ENCODE results near the gene RER1.

The RER1 gene

GRCh38 chr1:2405588-2406295, 14.1 kb downstream of the RER1 start:
- H3K4me1 ChIP-seq (ENCODE audit: control insufficient read depth, insufficient read depth, low read length, poor library complexity, severe bottlenecking), result peaks cover 19% of the 10 kb centered on the region
- H3K9me3 ChIP-seq (ENCODE audit: control insufficient read depth, low read length), result no peaks in the 10 kb centered on the region
- no peak overlapping the region for H3K4me3 ChIP-seq (ENCODE audit: extremely low read depth, insufficient read depth, low read length, poor library complexity, severe bottlenecking)
- H3K27ac ChIP-seq (ENCODE audit: low read depth, low read length, severe bottlenecking), result peak overlapping the region; percentile 71
- peaks cover 85% of the 10 kb centered on the region for H3K36me3 ChIP-seq (ENCODE audit: control insufficient read depth, insufficient read depth, low read length)
- 87 to 91% methylated on average over 8 to 26 of the region's 28 CpGs for WGBS, 2 experiments (ENCODE audit: insufficient coverage in 2 of 2)

- H3K4me1 ChIP-seq (ENCODE audit: control insufficient read depth, insufficient read depth, low read length, poor library complexity, severe bottlenecking), result peaks cover 19% of the 10 kb centered on the region
- H3K4me3 ChIP-seq (ENCODE audit: extremely low read depth, insufficient read depth, low read length, poor library complexity, severe bottlenecking), result no peak overlapping the region
- H3K36me3 ChIP-seq (ENCODE audit: control insufficient read depth, insufficient read depth, low read length), result peaks cover 80% of the 10 kb centered on the region
- no peaks in the 10 kb centered on the region for H3K9me3 ChIP-seq (ENCODE audit: control insufficient read depth, low read length)
- WGBS, 2 experiments (ENCODE audit: insufficient coverage in 2 of 2), result 88 to 91% methylated on average over 26 of the region's 26 CpGs
- no peak overlapping the region for H3K27ac ChIP-seq (ENCODE audit: low read depth, low read length, severe bottlenecking)
These were observed 14.9 kb downstream of the RER1 start for GRCh38 chr1:2406451-2407041.

GRCh38 chr1:2407166-2407990, 15.7 kb downstream of the RER1 start:
- Histone ChIP-seq H3K4me3 (ENCODE audit: extremely low read depth, insufficient read depth, low read length, poor library complexity, severe bottlenecking) (no peak overlapping the region), H3K27ac (ENCODE audit: low read depth, low read length, severe bottlenecking) (no peak overlapping the region), H3K4me1 (ENCODE audit: control insufficient read depth, insufficient read depth, low read length, poor library complexity, severe bottlenecking) (peaks cover 19% of the 10 kb centered on the region), H3K36me3 (ENCODE audit: control insufficient read depth, insufficient read depth, low read length) (peaks cover 72% of the 10 kb centered on the region), H3K9me3 (ENCODE audit: control insufficient read depth, low read length) (no peaks in the 10 kb centered on the region)
- WGBS, 2 experiments (ENCODE audit: insufficient coverage in 2 of 2), result 88 to 90% methylated on average over 20 to 25 of the region's 25 CpGs

- Histone ChIP-seq H3K4me3 (ENCODE audit: extremely low read depth, insufficient read depth, low read length, poor library complexity, severe bottlenecking) (no peak overlapping the region), H3K9me3 (ENCODE audit: control insufficient read depth, low read length) (no peaks in the 10 kb centered on the region), H3K36me3 (ENCODE audit: control insufficient read depth, insufficient read depth, low read length) (peaks cover 66% of the 10 kb centered on the region), H3K4me1 (ENCODE audit: control insufficient read depth, insufficient read depth, low read length, poor library complexity, severe bottlenecking) (peaks cover 19% of the 10 kb centered on the region), H3K27ac (ENCODE audit: low read depth, low read length, severe bottlenecking) (no peak overlapping the region)
- 94 to 97% methylated on average over 8 of the region's 8 CpGs for WGBS, 2 experiments (ENCODE audit: insufficient coverage in 2 of 2)
These were observed 16.3 kb downstream of the RER1 start for GRCh38 chr1:2407991-2408275.

- WGBS, 2 experiments (ENCODE audit: insufficient coverage in 2 of 2), result 95 to 96% methylated on average over 24 of the region's 24 CpGs
- Histone ChIP-seq H3K36me3 (ENCODE audit: control insufficient read depth, insufficient read depth, low read length) (peaks cover 61% of the 10 kb centered on the region), H3K27ac (ENCODE audit: low read depth, low read length, severe bottlenecking) (no peak overlapping the region)
These were observed 16.8 kb downstream of the RER1 start for GRCh38 chr1:2408456-2408855.

GRCh38 chr1:2408859-2409276, 17.2 kb downstream of the RER1 start:
- 90% methylated on average over 10 to 13 of the region's 13 CpGs for WGBS, 2 experiments (ENCODE audit: insufficient coverage in 2 of 2)
- Histone ChIP-seq H3K9me3 (ENCODE audit: control insufficient read depth, low read length) (no peaks in the 10 kb centered on the region), H3K36me3 (ENCODE audit: control insufficient read depth, insufficient read depth, low read length) (peaks cover 58% of the 10 kb centered on the region), H3K27ac (ENCODE audit: low read depth, low read length, severe bottlenecking) (no peak overlapping the region), H3K4me3 (ENCODE audit: extremely low read depth, insufficient read depth, low read length, poor library complexity, severe bottlenecking) (no peak overlapping the region), H3K4me1 (ENCODE audit: control insufficient read depth, insufficient read depth, low read length, poor library complexity, severe bottlenecking) (peaks cover 19% of the 10 kb centered on the region)

More at GRCh38 chr1:2408456-2408855, 16.8 kb downstream of the RER1 start:
- Histone ChIP-seq H3K4me1 (ENCODE audit: control insufficient read depth, insufficient read depth, low read length, poor library complexity, severe bottlenecking) (peaks cover 19% of the 10 kb centered on the region), H3K4me3 (ENCODE audit: extremely low read depth, insufficient read depth, low read length, poor library complexity, severe bottlenecking) (no peak overlapping the region), H3K9me3 (ENCODE audit: control insufficient read depth, low read length) (no peaks in the 10 kb centered on the region)

GRCh38 chr1:2409745-2410144, 18.1 kb downstream of the RER1 start:
- H3K4me1 ChIP-seq (ENCODE audit: control insufficient read depth, insufficient read depth, low read length, poor library complexity, severe bottlenecking), result peaks cover 21% of the 10 kb centered on the region
- no peaks in the 10 kb centered on the region for H3K9me3 ChIP-seq (ENCODE audit: control insufficient read depth, low read length)
- peaks cover 49% of the 10 kb centered on the region for H3K36me3 ChIP-seq (ENCODE audit: control insufficient read depth, insufficient read depth, low read length)
- whole genome bisulfite sequencing, 2 experiments (ENCODE audit: insufficient coverage in 2 of 2), result 92 to 97% methylated on average over 10 to 12 of the region's 12 CpGs
- no peak overlapping the region for H3K4me3 ChIP-seq (ENCODE audit: extremely low read depth, insufficient read depth, low read length, poor library complexity, severe bottlenecking)
- no peak overlapping the region for H3K27ac ChIP-seq (ENCODE audit: low read depth, low read length, severe bottlenecking)

- Histone ChIP-seq H3K9me3 (ENCODE audit: control insufficient read depth, low read length) (no peaks in the 10 kb centered on the region), H3K4me1 (ENCODE audit: control insufficient read depth, insufficient read depth, low read length, poor library complexity, severe bottlenecking) (peaks cover 10% of the 10 kb centered on the region), H3K4me3 (ENCODE audit: extremely low read depth, insufficient read depth, low read length, poor library complexity, severe bottlenecking) (peak overlapping the region; percentile 88), H3K36me3 (ENCODE audit: control insufficient read depth, insufficient read depth, low read length) (peaks cover 29% of the 10 kb centered on the region), H3K27ac (ENCODE audit: low read depth, low read length, severe bottlenecking) (peak overlapping the region; percentile 43)
- 7 to 8% methylated on average over 34 to 37 of the region's 38 CpGs for WGBS, 2 experiments (ENCODE audit: insufficient coverage in 2 of 2)
These were observed 20.3 kb downstream of the RER1 start for GRCh38 chr1:2411801-2412394.

GRCh38 chr1:2412395-2412772, 20.7 kb downstream of the RER1 start, which contains the start of gene PEX10:
PEX10 (minus strand) TSS chr1:2412564; CDS start chr1:2412502, 62 bp downstream.
- H3K4me1 ChIP-seq (ENCODE audit: control insufficient read depth, insufficient read depth, low read length, poor library complexity, severe bottlenecking), result peaks cover 10% of the 10 kb centered on the region
- peaks cover 26% of the 10 kb centered on the region for H3K36me3 ChIP-seq (ENCODE audit: control insufficient read depth, insufficient read depth, low read length)
- no peaks in the 10 kb centered on the region for H3K9me3 ChIP-seq (ENCODE audit: control insufficient read depth, low read length)
- peak within 1 kb of the TSS; percentile 43 for H3K27ac ChIP-seq (ENCODE audit: low read depth, low read length, severe bottlenecking)
- 0% methylated on average over 39 to 45 of the region's 55 CpGs for WGBS, 2 experiments (ENCODE audit: insufficient coverage in 2 of 2)
- peak within 1 kb of the TSS; percentile 88 for H3K4me3 ChIP-seq (ENCODE audit: extremely low read depth, insufficient read depth, low read length, poor library complexity, severe bottlenecking)

- H3K9me3 ChIP-seq (ENCODE audit: control insufficient read depth, low read length), result no peaks in the 10 kb centered on the region
- no peak overlapping the region for H3K27ac ChIP-seq (ENCODE audit: low read depth, low read length, severe bottlenecking)
- peaks cover 21% of the 10 kb centered on the region for H3K36me3 ChIP-seq (ENCODE audit: control insufficient read depth, insufficient read depth, low read length)
- 2 to 4% methylated on average over 51 to 61 of the region's 66 CpGs for WGBS, 2 experiments (ENCODE audit: insufficient coverage in 2 of 2)
- peaks cover 10% of the 10 kb centered on the region for H3K4me1 ChIP-seq (ENCODE audit: control insufficient read depth, insufficient read depth, low read length, poor library complexity, severe bottlenecking)
- H3K4me3 ChIP-seq (ENCODE audit: extremely low read depth, insufficient read depth, low read length, poor library complexity, severe bottlenecking), result peak overlapping the region; percentile 88
These were observed 21.3 kb downstream of the RER1 start for GRCh38 chr1:2412773-2413494.
